DND-41 (cell line): ENCODE measurements around the gene APH1B.
"Not testable (repeated sequence)": the region's sequence is repeated elsewhere in the genome, so short reads cannot be mapped to it uniquely, and the experiment has no call there.

Source experiments
- ATAC-seq: fragments of 200-7000 bp; cut with Tn5 transposase; 3 replicates; pipeline ENCODE4 v1.9.1; 2021; ENCODE audit warnings: low read depth; ENCODE audit not compliant: insufficient read depth
- DNase-seq: peaks from one replicate; pipeline ENCODE4 v3.0.0-alpha.2; 2020
- H2AFZ ChIP-seq: 2 replicates; pipeline ENCODE4 v1.6.0; 2012; ENCODE audit warnings: low read depth, low read length
- H3K27ac ChIP-seq: 2 replicates; pipeline ENCODE4 v1.5.1; 2012; ENCODE audit warnings: low read length, inconsistent platforms
- H3K27me3 ChIP-seq: fragments of 200-600 bp; sonication (generic); 2 replicates; pipeline ENCODE4 v1.6.0; 2012; ENCODE audit warnings: low read length, mild to moderate bottlenecking, inconsistent platforms; ENCODE audit not compliant: insufficient read depth, poor library complexity
- H3K36me3 ChIP-seq: 2 replicates; pipeline ENCODE4 v1.5.1; 2012; ENCODE audit warnings: low read length, inconsistent platforms; ENCODE audit not compliant: insufficient read depth
- H3K4me1 ChIP-seq: 2 replicates; pipeline ENCODE4 v1.5.1; 2012; ENCODE audit warnings: mild to moderate bottlenecking, low read length; ENCODE audit not compliant: insufficient read depth
- H3K4me2 ChIP-seq: 2 replicates; pipeline ENCODE4 v1.6.0; 2012; ENCODE audit warnings: mild to moderate bottlenecking, moderate library complexity, low read length, inconsistent platforms; ENCODE audit not compliant: insufficient read depth
- H3K4me3 ChIP-seq, 2 experiments: fragments of 200-600 bp in 1 of 2; shearing (Covaris generic) in 1 of 2; 2 replicates each; pipeline ENCODE4 v1.5.1; 2012 to 2016; ENCODE audit warnings: inconsistent platforms in 2 of 2, low read length in 2 of 2, mild to moderate bottlenecking in 2 of 2, low read depth in 1 of 2, moderate library complexity in 1 of 2
- H3K79me2 ChIP-seq: 2 replicates; pipeline ENCODE4 v1.6.0; 2012; ENCODE audit warnings: low read length, inconsistent platforms; ENCODE audit not compliant: insufficient read depth
- H3K9ac ChIP-seq: 2 replicates; pipeline ENCODE4 v1.6.0; 2012; ENCODE audit warnings: low read depth, mild to moderate bottlenecking, inconsistent platforms, low read length, moderate library complexity
- H3K9me3 ChIP-seq: 2 replicates; pipeline ENCODE4 v1.5.1; 2012; ENCODE audit warnings: low read length, moderate library complexity, mild to moderate bottlenecking, inconsistent platforms; ENCODE audit not compliant: insufficient read depth, severe bottlenecking
- H4K20me1 ChIP-seq: 2 replicates; pipeline ENCODE4 v1.6.0; 2012; ENCODE audit warnings: low read length; ENCODE audit not compliant: insufficient read depth
- CTCF ChIP-seq: IDR thresholded peaks from 2 replicates; pipeline ENCODE4 v1.5.1; 2012; ENCODE audit warnings: borderline replicate concordance, low read length, moderate library complexity, mild to moderate bottlenecking; ENCODE audit not compliant: poor library complexity, severe bottlenecking; ENCODE audit errors: extremely low read depth
- EZH2 ChIP-seq: IDR thresholded peaks from 3 replicates; pipeline ENCODE4 v1.6.1; 2012; ENCODE audit warnings: borderline replicate concordance, low read depth, mild to moderate bottlenecking, moderate library complexity, low read length, inconsistent platforms; ENCODE audit not compliant: severe bottlenecking

The APH1B gene

GRCh38 chr15:63320981-63321380, 43.6 kb downstream of the APH1B start:
- ATAC-seq, H3K9ac ChIP-seq, H3K79me2 ChIP-seq, DNase-seq, H3K27me3 ChIP-seq, H4K20me1 ChIP-seq, H3K27ac ChIP-seq, H3K4me1 ChIP-seq, H3K4me3 ChIP-seq, H3K9me3 ChIP-seq, H2AFZ ChIP-seq, H3K36me3 ChIP-seq, H3K4me2 ChIP-seq: not testable (repeated sequence)

GRCh38 chr15:63321462-63321861, 44.1 kb downstream of the APH1B start:
- DNase-seq (no peak), ATAC-seq (no peak)
- no peak overlapping the region for H3K27ac ChIP-seq
- H2AFZ ChIP-seq, result no peak overlapping the region
- H3K4me1 ChIP-seq, result no peaks in the 10 kb centered on the region
- no peaks in the 10 kb centered on the region for H4K20me1 ChIP-seq
- H3K9ac ChIP-seq, result no peak overlapping the region
- TF ChIP-seq EZH2 (no peak), CTCF (no peak)
- H3K27me3 ChIP-seq, result no peaks in the 10 kb centered on the region
- no peaks in the 10 kb centered on the region for H3K9me3 ChIP-seq
- H3K4me2 ChIP-seq, result no peak overlapping the region
- H3K36me3 ChIP-seq, result no peaks in the 10 kb centered on the region
- H3K79me2 ChIP-seq, result no peaks in the 10 kb centered on the region
- no peak overlapping the region for H3K4me3 ChIP-seq

- no peaks in the 10 kb centered on the region for H3K4me1 ChIP-seq
- no peak overlapping the region for H3K27ac ChIP-seq
- H2AFZ ChIP-seq, result no peak overlapping the region
- TF ChIP-seq CTCF (no peak), EZH2 (no peak)
- H3K4me2 ChIP-seq, result no peak overlapping the region
- no peaks in the 10 kb centered on the region for H3K9me3 ChIP-seq
- H3K9ac ChIP-seq, result no peak overlapping the region
- no peaks in the 10 kb centered on the region for H3K36me3 ChIP-seq
- H3K79me2 ChIP-seq, result no peaks in the 10 kb centered on the region
- DNase-seq (peak; percentile 6), ATAC-seq (no peak)
- no peak overlapping the region for H3K4me3 ChIP-seq
- no peaks in the 10 kb centered on the region for H4K20me1 ChIP-seq
- no peaks in the 10 kb centered on the region for H3K27me3 ChIP-seq
Measured at GRCh38 chr15:63322541-63322940, 45.1 kb downstream of the APH1B start.

- Histone ChIP-seq H3K36me3 (no peaks in the 10 kb centered on the region), H3K9me3 (no peaks in the 10 kb centered on the region), H3K27ac (no peak overlapping the region), H2AFZ (no peak overlapping the region), H3K9ac (no peak overlapping the region), H3K4me1 (no peaks in the 10 kb centered on the region), H3K27me3 (no peaks in the 10 kb centered on the region), H3K4me3 (no peak overlapping the region), H4K20me1 (no peaks in the 10 kb centered on the region), H3K79me2 (no peaks in the 10 kb centered on the region), H3K4me2 (no peak overlapping the region)
- DNase-seq, result no peak
- TF ChIP-seq CTCF (no peak), EZH2 (no peak)
- no peak for ATAC-seq
Measured at GRCh38 chr15:63323798-63324563, 46.6 kb downstream of the APH1B start.
